ENCODE results near the gene RUNX2. TPM values are rescaled to one million over a fixed set of nuclear protein-coding genes. Genes with fewer than 3 reads are reported as not detected.

Gene RUNX2
- total RNA-seq, 6 experiments from 2014 or later = 7.4 to 12.7 (median 10.8) TPM

DNA sequence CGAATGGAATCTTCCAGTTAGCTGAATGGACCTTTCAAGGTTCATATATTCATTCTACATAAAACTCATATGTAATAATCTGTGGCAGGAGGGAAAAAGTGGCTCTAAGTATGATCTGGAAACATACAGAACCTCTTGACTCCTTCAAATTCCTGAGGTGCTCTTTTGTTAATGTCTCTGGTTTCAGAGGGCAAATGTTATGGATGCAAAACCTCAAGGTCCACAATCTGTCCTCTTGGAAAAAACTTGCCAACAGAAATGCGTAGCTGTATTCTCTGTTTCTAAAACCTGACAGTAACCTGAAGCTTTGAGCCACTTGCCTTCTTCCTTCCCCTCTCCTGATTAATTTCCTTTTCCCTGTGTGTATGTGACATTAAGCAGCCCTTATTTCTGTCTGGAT, 130.5 kb downstream of the RUNX2 start:
- Mint-ChIP-seq H3K27me3 (ENCODE audit: insufficient read depth) (no peaks in the 10 kb centered on the region), H3K9me3 (no peaks in the 10 kb centered on the region), H3K4me3 (no peak overlapping the region), H3K27ac (no peak overlapping the region), H3K36me3 (ENCODE audit: low read depth) (peaks cover 11% of the 10 kb centered on the region), H3K4me1 (ENCODE audit: low read depth) (peaks cover 29% of the 10 kb centered on the region)
- no peak for DNase-seq
- TF ChIP-seq, protein P1, sequence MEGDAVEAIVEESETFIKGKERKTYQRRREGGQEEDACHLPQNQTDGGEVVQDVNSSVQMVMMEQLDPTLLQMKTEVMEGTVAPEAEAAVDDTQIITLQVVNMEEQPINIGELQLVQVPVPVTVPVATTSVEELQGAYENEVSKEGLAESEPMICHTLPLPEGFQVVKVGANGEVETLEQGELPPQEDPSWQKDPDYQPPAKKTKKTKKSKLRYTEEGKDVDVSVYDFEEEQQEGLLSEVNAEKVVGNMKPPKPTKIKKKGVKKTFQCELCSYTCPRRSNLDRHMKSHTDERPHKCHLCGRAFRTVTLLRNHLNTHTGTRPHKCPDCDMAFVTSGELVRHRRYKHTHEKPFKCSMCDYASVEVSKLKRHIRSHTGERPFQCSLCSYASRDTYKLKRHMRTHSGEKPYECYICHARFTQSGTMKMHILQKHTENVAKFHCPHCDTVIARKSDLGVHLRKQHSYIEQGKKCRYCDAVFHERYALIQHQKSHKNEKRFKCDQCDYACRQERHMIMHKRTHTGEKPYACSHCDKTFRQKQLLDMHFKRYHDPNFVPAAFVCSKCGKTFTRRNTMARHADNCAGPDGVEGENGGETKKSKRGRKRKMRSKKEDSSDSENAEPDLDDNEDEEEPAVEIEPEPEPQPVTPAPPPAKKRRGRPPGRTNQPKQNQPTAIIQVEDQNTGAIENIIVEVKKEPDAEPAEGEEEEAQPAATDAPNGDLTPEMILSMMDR (IDR thresholded peaks at IDR 0.05) = no peak

DNA sequence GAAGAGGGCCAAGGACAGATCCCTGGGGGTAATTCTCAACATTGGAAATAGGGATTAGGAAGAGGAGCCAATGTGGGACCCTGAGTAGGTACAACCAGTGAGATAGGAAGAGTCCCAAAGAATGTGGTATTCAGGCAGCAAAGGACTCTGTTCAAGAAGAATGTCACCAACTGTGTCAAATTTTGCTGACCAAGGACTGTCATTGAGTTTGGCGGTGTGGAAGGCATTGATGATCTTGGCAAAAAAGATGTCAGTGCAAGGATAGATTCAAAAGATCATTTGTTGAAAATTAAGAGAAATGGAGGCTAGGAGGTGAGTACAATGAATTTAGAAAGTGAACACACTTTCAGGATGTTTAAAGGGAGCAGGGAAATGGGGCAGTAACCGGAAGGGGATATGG, 132.0 kb downstream of the RUNX2 start:
- Mint-ChIP-seq H3K4me3 (no peak overlapping the region), H3K27ac (no peak overlapping the region), H3K27me3 (ENCODE audit: insufficient read depth) (no peaks in the 10 kb centered on the region), H3K4me1 (ENCODE audit: low read depth) (peaks cover 14% of the 10 kb centered on the region), H3K9me3 (no peaks in the 10 kb centered on the region), H3K36me3 (ENCODE audit: low read depth) (peaks cover 11% of the 10 kb centered on the region)
- TF ChIP-seq, protein P1 (IDR thresholded peaks at IDR 0.05) = no peak
- DNase-seq = no peak

DNA sequence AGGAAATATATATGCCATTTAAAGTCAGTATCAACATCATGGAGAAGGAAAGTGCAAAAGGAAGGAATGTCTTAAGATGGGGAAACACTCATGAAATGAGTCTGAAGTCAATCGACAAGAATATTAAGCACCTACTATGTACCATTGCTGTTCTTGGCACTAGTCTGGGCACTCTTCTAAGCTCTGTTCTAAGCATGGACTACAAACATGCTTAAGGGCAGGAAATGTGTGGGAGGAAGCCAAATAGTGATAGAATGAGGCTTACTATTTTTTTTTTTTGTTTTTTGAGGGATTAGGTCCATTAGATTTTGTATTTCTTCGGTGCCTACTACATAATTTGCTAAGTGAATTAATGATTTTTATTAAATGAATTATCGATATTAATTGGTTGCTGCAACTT, 133.4 kb downstream of the RUNX2 start:
- Mint-ChIP-seq H3K36me3 (ENCODE audit: low read depth) (peaks cover 11% of the 10 kb centered on the region), H3K4me3 (no peak overlapping the region), H3K9me3 (no peaks in the 10 kb centered on the region), H3K4me1 (ENCODE audit: low read depth) (peaks cover 9% of the 10 kb centered on the region; the same call in 1 of the 2 replicates), H3K27ac (no peak overlapping the region), H3K27me3 (ENCODE audit: insufficient read depth) (no peaks in the 10 kb centered on the region)
- TF ChIP-seq, protein P1 (IDR thresholded peaks at IDR 0.05) = no peak
- DNase-seq = no peak

DNA sequence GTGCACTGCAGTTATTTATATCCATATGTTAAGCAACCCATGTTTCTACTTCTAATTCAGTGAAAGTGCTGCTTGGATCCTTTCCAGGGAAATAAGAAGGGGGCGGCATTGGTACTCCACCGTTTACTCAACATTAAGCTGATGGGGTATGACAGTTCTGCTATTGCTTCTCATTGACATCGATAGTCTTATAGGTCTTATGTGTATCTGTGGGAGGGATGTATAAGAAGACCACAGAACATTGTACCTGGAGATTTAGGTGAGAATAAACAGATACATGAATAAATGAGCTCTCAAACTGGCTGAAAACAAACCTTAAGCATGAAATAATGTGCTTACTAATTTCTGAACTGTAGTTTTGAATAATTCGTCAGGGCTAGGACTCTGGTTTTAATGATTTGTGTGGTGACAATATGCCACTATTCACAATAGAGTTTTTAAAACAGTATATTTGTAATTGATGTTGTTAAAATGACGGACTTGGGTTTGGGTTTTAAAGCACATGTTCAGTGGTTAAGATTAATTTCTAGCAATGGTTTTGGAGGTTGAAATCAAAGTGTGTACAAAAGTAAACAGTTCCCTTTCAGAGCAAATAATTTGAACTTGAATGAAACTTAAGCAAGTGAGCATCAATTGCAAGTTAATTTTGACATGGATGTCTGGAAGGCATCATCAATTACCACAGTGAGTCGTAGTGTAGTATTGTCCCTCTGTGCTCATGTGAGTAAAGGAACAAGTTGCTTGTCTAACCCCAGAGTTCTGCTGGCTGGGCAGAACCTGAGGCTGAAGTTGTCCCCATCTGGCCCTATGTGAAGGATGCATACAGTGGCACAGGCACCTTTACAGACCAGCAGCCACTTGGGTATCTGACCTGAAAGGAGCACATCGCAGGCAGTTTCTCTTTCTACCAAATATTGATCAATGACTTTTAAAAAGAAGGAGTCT, 134.3 kb downstream of the RUNX2 start:
- H3K4me3 Mint-ChIP-seq = no peak overlapping the region
- TF ChIP-seq, protein P1 (IDR thresholded peaks at IDR 0.05) = no peak
- peaks cover 2% of the 10 kb centered on the region; the same call in 1 of the 2 replicates for H3K27me3 Mint-ChIP-seq (ENCODE audit: insufficient read depth)
- H3K4me1 Mint-ChIP-seq (ENCODE audit: low read depth) = peaks cover 9% of the 10 kb centered on the region; the same call in 1 of the 2 replicates
- H3K36me3 Mint-ChIP-seq (ENCODE audit: low read depth) = peaks cover 10% of the 10 kb centered on the region
- H3K27ac Mint-ChIP-seq = no peak overlapping the region
- DNase-seq = no peak
- no peaks in the 10 kb centered on the region for H3K9me3 Mint-ChIP-seq

DNA sequence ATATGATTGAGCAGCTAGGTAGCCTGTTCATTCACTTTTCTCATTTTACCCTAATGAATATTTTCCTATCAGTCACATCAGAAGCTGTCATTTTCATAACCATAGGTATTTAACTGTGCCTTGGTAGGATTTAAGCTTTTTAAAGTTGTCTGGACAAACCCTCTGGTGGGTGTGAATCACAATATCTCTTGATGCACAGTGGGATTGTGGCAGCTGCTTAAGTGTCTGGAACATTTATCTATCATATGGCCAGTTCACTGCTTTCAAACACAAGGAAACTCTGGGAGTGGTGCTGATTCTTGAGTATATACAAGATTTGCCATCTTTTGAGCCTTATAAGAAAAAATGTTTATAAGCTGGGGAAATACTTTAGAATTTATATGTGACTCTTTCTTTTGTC, 136.6 kb downstream of the RUNX2 start:
- H3K27ac Mint-ChIP-seq = no peak overlapping the region
- peaks cover 9% of the 10 kb centered on the region; the same call in 1 of the 2 replicates for H3K4me1 Mint-ChIP-seq (ENCODE audit: low read depth)
- peaks cover 2% of the 10 kb centered on the region; the same call in 1 of the 2 replicates for H3K27me3 Mint-ChIP-seq (ENCODE audit: insufficient read depth)
- H3K9me3 Mint-ChIP-seq = no peaks in the 10 kb centered on the region
- peaks cover 18% of the 10 kb centered on the region for H3K36me3 Mint-ChIP-seq (ENCODE audit: low read depth)
- H3K4me3 Mint-ChIP-seq = no peak overlapping the region
- TF ChIP-seq, protein P1 (IDR thresholded peaks at IDR 0.05) = no peak
- no peak for DNase-seq

Data from HFFc6 (cell line).